Spleen (tissue), 7 donors: ENCODE data around the gene MGAT5.

Source experiments
- POLR2A ChIP-seq, 3 donors: fragments of 450-650 bp; IDR thresholded peaks; one replicate each; pipeline ENCODE4 v1.5.1; 2017; ENCODE audit warnings: antibody characterized with exemption in 3 of 3, mild to moderate bottlenecking in 1 of 3
- POLR2AphosphoS5 ChIP-seq, 3 donors: sonication (generic); formaldehyde crosslinking; IDR thresholded peaks; one replicate each; pipeline ENCODE4 v1.5.1; 2017; ENCODE audit warnings: antibody characterized with exemption in 3 of 3
- TF ChIP-seq, protein P1 (sequence below), 11 experiments: fragments of 200-600 bp in 7 of 11; fragments of 450-650 bp in 4 of 11; sonication (generic) in 4 of 11; IDR thresholded peaks in 8 of 11; conservative IDR thresholded peaks in 3 of 11; 1 replicate in 7 of 11; 2 replicates in 4 of 11; pipeline versions ENCODE4 v1.4.0 to v1.8.0; 2016 to 2021; ENCODE audit warnings: antibody characterized with exemption in 11 of 11, inconsistent platforms in 4 of 11, mild to moderate bottlenecking in 1 of 11
- donor health status: DM: no; HTN: no; CAD: no; lungs with moderate emphysema.
- donor health status: DM: no; HTN: no; CAD: no.
- donor health status: DM: no; HTN: no; CAD: no.

DNA sequence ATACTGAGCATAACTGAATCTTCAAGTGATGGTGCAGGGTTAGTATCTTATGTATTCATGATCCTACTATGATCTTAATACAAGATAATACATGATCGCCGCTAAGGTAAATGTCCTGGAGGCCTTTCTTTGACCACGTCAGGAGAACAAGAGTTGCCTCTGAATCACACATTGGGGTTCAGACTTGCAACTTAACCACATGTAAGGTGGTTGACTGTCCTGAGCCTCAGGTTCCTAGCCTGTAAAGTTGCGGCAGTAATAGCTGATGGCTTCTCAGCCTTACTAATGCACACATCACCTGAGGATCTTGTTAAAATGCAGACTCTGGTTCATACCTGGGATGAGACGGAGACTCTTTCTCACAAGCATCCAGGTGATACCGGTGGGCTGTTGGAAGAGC, 112.5 kb downstream of the MGAT5 start:
- TF ChIP-seq, protein P1, sequence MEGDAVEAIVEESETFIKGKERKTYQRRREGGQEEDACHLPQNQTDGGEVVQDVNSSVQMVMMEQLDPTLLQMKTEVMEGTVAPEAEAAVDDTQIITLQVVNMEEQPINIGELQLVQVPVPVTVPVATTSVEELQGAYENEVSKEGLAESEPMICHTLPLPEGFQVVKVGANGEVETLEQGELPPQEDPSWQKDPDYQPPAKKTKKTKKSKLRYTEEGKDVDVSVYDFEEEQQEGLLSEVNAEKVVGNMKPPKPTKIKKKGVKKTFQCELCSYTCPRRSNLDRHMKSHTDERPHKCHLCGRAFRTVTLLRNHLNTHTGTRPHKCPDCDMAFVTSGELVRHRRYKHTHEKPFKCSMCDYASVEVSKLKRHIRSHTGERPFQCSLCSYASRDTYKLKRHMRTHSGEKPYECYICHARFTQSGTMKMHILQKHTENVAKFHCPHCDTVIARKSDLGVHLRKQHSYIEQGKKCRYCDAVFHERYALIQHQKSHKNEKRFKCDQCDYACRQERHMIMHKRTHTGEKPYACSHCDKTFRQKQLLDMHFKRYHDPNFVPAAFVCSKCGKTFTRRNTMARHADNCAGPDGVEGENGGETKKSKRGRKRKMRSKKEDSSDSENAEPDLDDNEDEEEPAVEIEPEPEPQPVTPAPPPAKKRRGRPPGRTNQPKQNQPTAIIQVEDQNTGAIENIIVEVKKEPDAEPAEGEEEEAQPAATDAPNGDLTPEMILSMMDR (IDR thresholded peaks at IDR 0.05 in 8 of 11, conservative IDR thresholded peaks at IDR 0.05 in 3 of 11), result no peak
- TF ChIP-seq POLR2A (IDR thresholded peaks at IDR 0.05), result no peak
- TF ChIP-seq POLR2AphosphoS5 (IDR thresholded peaks at IDR 0.05), result no peak
